Gastroesophageal sphincter (tissue), 4 donors: Measurements from ENCODE around the gene BIRC7. TPM values are rescaled to one million over a fixed set of nuclear protein-coding genes. Genes with fewer than 3 reads are reported as not detected.
"Not testable (repeated sequence)": the region's sequence is repeated elsewhere in the genome, so short reads cannot be mapped to it uniquely, and the experiment has no call there.

Source experiments
- ATAC-seq: fragments of 150-250 bp; one replicate; pipeline ENCODE4 v1.9.1; 2016; ENCODE audit warnings: mild to moderate bottlenecking, moderate library complexity
- H3K27ac ChIP-seq, 4 donors: fragments of 200-600 bp; sonication (generic) in 3 of 4; 1 replicate in 3 of 4; 2 replicates in 1 of 4; pipeline ENCODE4 v1.5.1; 2016 to 2019
- H3K27me3 ChIP-seq: fragments of 200-600 bp; sonication (generic); one replicate; pipeline ENCODE4 v1.5.1; 2019
- H3K36me3 ChIP-seq, 2 donors: fragments of 200-600 bp; sonication (generic); one replicate each; pipeline ENCODE4 v1.5.1; 2019; ENCODE audit warnings: control low read depth in 1 of 2
- H3K4me1 ChIP-seq, 3 donors: fragments of 200-600 bp; sonication (generic); 1 replicate in 2 of 3; 2 replicates in 1 of 3; pipeline ENCODE4 v1.5.1; 2016 to 2019; ENCODE audit warnings: control low read depth in 2 of 3
- H3K4me3 ChIP-seq, 2 donors: fragments of 200-600 bp; sonication (generic); one replicate each; pipeline ENCODE4 v1.5.1; 2019; ENCODE audit warnings: mild to moderate bottlenecking in 1 of 2, moderate library complexity in 1 of 2
- H3K9me3 ChIP-seq, 3 donors: fragments of 200-600 bp; sonication (generic); one replicate each; pipeline ENCODE4 v1.5.1; 2017 to 2019; ENCODE audit warnings: control low read depth in 2 of 3
- EP300 ChIP-seq: sonication (generic); formaldehyde crosslinking; IDR thresholded peaks from one replicate; pipeline ENCODE4 v1.6.1; 2017; ENCODE audit warnings: antibody characterized with exemption, mild to moderate bottlenecking
- POLR2A ChIP-seq, 2 donors: fragments of 450-650 bp; IDR thresholded peaks; one replicate each; pipeline ENCODE4 v1.6.1; 2017; ENCODE audit warnings: antibody characterized with exemption in 2 of 2, mild to moderate bottlenecking in 2 of 2, moderate library complexity in 1 of 2
- POLR2AphosphoS5 ChIP-seq: sonication (generic); formaldehyde crosslinking; IDR thresholded peaks from one replicate; pipeline ENCODE4 v1.6.1; 2017; ENCODE audit warnings: antibody characterized with exemption
- WGBS, 2 donors: methylation state at CpG; one replicate each; pipeline ENCODE4 v1.1.5; 2018; ENCODE audit warnings: low coverage in 1 of 2; 5-methylcytosine and 5-hydroxymethylcytosine counted together
- total RNA-seq, 4 donors: library from RNA; depleted of rRNA; stranded (reverse); fragments of >200 nt; gene quantifications; one replicate each; pipeline ENCODE4 v1.1.0, GENCODE V29; 2016
- TF ChIP-seq, protein P1 (sequence below), 4 experiments: fragments of 200-600 bp in 2 of 4; fragments of 450-650 bp in 2 of 4; sonication (generic) in 1 of 4; IDR thresholded peaks; one replicate each; pipeline ENCODE4 v1.5.1; 2017 to 2019; ENCODE audit warnings: antibody characterized with exemption in 4 of 4, mild to moderate bottlenecking in 2 of 4, moderate library complexity in 2 of 4

BIRC7 gene
- total RNA-seq, 4 donors from 2014 or later = not detected

DNA sequence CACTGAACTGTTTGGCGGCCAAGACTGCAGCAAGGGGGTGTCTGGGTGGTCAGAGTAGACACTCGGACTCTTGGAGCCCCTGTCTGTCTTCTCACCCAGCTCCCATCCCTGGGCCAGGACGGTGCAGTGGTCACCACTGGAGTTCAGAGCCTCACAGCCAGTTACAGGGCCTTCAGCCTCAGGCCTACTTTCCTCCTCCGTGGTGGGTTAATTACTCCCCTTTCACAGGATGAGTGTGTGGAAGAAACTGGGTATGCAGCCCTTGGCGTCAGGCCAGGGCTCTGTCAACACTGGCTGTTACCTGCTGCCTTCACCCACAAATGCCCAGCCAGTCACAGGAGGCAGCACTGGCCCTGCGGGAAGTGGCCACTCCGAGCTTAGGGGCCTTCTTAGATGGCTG, 18.0 kb upstream of the BIRC7 start:
- WGBS, 2 donors = 100% methylated on average over 1 of the region's 7 CpGs; no CpG with 5 or more reads in 1 of the 2 donors
- peaks cover 0 to 37% (median 12%) of the 10 kb centered on the region in 3 donors for H3K4me1 ChIP-seq
- peaks cover 19% of the 10 kb centered on the region for H3K27me3 ChIP-seq
- no peak overlapping the region for H3K4me3 ChIP-seq
- H3K9me3 ChIP-seq = no peaks in the 10 kb centered on the region
- TF ChIP-seq EP300 (no peak), POLR2A (IDR thresholded peaks at IDR 0.05) (no peak), POLR2AphosphoS5 (no peak)
- TF ChIP-seq, protein P1, sequence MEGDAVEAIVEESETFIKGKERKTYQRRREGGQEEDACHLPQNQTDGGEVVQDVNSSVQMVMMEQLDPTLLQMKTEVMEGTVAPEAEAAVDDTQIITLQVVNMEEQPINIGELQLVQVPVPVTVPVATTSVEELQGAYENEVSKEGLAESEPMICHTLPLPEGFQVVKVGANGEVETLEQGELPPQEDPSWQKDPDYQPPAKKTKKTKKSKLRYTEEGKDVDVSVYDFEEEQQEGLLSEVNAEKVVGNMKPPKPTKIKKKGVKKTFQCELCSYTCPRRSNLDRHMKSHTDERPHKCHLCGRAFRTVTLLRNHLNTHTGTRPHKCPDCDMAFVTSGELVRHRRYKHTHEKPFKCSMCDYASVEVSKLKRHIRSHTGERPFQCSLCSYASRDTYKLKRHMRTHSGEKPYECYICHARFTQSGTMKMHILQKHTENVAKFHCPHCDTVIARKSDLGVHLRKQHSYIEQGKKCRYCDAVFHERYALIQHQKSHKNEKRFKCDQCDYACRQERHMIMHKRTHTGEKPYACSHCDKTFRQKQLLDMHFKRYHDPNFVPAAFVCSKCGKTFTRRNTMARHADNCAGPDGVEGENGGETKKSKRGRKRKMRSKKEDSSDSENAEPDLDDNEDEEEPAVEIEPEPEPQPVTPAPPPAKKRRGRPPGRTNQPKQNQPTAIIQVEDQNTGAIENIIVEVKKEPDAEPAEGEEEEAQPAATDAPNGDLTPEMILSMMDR (IDR thresholded peaks at IDR 0.05) = no peak
- no peak overlapping the region for H3K27ac ChIP-seq
- no peak for ATAC-seq
- H3K36me3 ChIP-seq = peaks cover 0 to 23% of the 10 kb centered on the region in 2 donors

DNA sequence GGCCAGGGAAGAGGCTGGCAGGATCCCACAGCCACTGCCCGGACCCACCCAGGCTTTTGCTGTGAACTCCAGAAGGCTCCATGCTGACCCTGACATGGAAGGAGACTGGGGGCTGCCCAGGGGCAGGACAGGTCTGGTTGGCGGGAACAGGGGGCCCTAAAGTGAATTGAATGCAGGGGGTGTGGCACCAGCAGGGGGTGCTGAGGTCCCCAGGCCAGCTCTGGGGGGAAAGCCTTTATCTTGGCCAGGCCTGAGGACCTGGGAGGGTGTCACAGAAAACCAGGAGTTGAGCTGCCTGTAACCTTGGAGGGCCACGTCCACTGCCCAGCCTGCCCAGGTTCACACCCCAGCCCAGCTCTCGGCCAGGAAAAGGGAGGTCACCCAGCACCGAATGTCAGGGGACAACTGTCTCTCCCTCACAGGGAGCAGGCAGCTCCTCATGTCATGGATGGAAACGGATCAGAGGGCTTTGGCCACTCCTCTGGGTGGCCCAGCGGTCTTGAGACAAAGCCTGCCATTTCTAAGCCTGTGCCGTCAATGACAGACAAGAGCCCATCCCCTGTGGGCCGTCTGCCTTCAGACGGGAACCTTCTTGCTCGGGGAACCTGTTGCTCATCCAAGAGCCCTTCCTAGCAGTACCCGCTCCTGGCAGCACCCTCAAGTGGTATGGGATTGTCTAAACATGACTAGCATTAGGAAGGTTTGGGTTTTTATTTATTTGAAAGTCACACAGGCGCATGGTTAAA, 16.8 kb upstream of the BIRC7 start:
- ATAC-seq = no peak
- H3K9me3 ChIP-seq = no peaks in the 10 kb centered on the region
- peaks cover 0 to 26% (median 11%) of the 10 kb centered on the region in 3 donors for H3K4me1 ChIP-seq
- H3K4me3 ChIP-seq = no peak overlapping the region
- peaks cover 19% of the 10 kb centered on the region for H3K27me3 ChIP-seq
- 62 to 100% methylated on average over 1 to 2 of the region's 13 CpGs for WGBS, 2 donors
- no peak overlapping the region for H3K27ac ChIP-seq
- peaks cover 0 to 11% of the 10 kb centered on the region in 2 donors for H3K36me3 ChIP-seq
- TF ChIP-seq, protein P1 (IDR thresholded peaks at IDR 0.05) = no peak
- no peak for TF ChIP-seq EP300
- no peak for TF ChIP-seq POLR2AphosphoS5
- TF ChIP-seq POLR2A (IDR thresholded peaks at IDR 0.05) = no peak

DNA sequence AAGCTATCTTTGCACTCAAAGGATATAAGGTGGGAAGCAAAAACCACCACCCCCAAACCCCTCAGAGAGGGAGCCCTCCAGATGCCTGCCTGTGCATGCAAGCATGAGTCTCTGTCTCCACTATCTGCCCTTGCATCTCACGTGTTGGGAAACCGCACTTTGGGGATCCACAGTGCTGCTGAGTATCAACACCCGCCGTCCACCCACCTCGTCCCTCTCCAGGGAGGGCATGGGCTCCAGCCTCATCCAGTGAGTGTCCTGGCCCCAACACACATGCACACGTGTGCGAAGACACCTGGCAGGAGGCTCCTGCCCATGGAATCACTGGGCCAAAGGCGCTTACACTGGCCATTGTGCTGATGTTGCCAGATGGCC, 16.3 kb upstream of the BIRC7 start:
- H3K27me3 ChIP-seq = peaks cover 19% of the 10 kb centered on the region
- no peaks in the 10 kb centered on the region for H3K9me3 ChIP-seq
- no peak overlapping the region for H3K4me3 ChIP-seq
- no CpG with 5 or more reads among the region's 8 CpGs for WGBS, 2 donors
- peaks cover 0 to 5% of the 10 kb centered on the region in 2 donors for H3K36me3 ChIP-seq
- H3K27ac ChIP-seq = no peak overlapping the region
- TF ChIP-seq POLR2A (IDR thresholded peaks at IDR 0.05) = no peak
- no peak for TF ChIP-seq POLR2AphosphoS5
- peaks cover 0 to 24% (median 11%) of the 10 kb centered on the region in 3 donors for H3K4me1 ChIP-seq
- ATAC-seq = no peak

DNA sequence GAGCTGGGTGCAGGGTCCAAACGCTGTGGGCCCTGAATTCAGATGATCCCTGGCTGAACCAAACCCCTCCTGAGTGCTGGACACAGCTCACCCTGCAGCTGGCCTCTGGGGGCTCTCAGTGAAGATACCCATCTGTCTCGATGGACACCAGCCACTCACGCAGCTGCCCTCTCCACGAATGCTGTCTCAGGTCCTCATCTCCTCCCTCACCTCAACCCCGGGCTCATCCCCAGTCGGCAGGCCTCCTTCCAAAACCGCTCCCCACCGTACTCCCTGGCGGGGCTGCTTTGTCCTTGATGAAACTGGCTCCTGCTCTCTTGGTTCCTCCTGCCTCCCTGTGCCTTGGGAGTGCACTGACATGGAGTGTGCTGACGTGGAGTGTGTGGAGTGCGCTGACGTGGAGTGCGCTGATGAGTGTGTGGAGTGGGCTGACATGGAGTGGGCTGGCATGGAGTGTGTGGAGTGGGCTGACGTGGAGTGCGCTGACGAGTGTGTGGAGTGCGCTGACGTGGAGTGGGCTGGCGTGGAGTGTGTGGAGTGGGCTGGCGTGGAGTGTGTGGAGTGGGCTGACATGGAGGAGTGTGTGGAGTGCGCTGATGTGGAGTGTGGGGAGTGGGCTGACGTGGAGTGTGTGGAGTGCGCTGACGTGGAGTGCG, 15.7 kb upstream of the BIRC7 start:
- Histone ChIP-seq H3K27ac (no peak overlapping the region), H3K9me3 (no peaks in the 10 kb centered on the region), H3K36me3 (no peaks in the 10 kb centered on the region), H3K4me3 (no peak overlapping the region), H3K27me3 (peaks cover 19% of the 10 kb centered on the region), H3K4me1 (peaks cover 0 to 24% (median 12%) of the 10 kb centered on the region in 3 donors)
- WGBS, 2 donors = 50 to 76% methylated on average over 4 to 10 of the region's 25 CpGs
- TF ChIP-seq EP300 = no peak
- TF ChIP-seq POLR2A (IDR thresholded peaks at IDR 0.05) = no peak
- TF ChIP-seq, protein P1 (IDR thresholded peaks at IDR 0.05) = no peak
- no peak for TF ChIP-seq POLR2AphosphoS5
- no peak for ATAC-seq

DNA sequence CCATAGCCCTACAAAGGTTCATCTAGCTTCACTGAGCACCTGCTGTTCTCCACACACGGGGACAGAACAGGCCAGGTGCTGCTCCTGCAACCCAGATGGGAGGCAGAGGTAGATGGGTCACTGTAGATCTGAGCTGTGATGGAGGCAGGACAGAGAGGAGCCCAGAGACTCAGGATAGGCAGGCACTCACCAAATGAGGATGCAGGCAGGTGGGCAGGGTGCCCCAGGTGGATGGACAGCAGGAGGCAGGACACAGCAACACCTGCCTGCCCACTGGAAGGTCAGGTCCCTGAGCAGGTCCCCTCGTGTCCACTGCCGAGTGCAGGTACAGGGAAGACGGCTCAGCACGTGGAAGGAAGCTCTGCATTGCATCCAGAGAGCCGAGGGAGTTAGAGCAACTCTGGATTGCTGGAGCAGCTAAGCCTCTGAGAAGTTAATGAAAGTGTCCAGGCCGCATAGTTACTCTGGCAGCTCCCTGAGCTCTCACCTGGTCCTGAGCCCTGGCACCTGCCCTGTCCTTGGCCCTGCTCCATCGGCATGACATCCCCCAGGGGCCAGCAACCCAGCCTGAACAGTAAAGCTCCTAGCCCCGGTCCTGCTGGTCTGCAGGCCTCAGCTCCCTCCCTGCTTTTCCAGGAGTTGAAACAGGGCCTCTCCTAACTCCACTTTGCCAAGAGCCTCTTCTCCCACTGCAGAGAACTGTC, 14.9 kb upstream of the BIRC7 start:
- H3K36me3 ChIP-seq = no peaks in the 10 kb centered on the region
- TF ChIP-seq POLR2A (IDR thresholded peaks at IDR 0.05) (no peak), EP300 (no peak), POLR2AphosphoS5 (no peak)
- TF ChIP-seq, protein P1 (IDR thresholded peaks at IDR 0.05) = no peak
- no peak for ATAC-seq
- 61 to 90% methylated on average over 2 of the region's 9 CpGs for WGBS, 2 donors
- H3K27me3 ChIP-seq = peaks cover 19% of the 10 kb centered on the region
- no peak overlapping the region for H3K27ac ChIP-seq
- H3K9me3 ChIP-seq = no peaks in the 10 kb centered on the region
- peaks cover 0 to 22% (median 8%) of the 10 kb centered on the region in 3 donors for H3K4me1 ChIP-seq
- H3K4me3 ChIP-seq = no peak overlapping the region

DNA sequence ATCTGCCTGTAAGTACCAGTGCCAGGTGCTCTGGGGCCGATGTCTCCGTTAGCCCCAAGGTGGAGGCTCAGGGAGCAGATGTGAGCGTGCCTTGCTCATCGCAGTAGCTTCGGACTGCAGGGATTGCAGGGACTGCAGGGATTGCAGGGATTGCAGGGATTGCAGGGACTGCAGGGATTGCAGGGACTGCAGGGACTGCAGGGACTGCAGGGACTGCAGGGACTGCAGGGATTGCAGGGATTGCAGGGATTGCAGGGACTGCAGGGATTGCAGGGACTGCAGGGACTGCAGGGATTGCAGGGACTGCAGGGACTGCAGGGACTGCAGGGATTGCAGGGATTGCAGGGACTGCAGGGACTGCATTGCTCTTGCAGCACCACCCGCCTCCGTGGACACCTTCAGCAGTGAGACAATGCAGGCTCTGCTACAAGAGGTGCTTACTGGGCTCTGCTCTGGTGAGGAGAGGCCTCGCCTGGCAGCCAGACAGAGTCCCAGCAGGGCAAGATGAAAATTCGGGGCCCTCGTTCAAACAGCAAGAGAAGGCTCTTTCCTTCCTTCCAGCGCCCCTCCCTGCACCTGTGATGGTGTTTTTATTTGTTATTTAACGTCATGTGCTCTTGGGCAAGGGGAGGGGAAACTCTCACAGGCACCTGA, 14.2 kb upstream of the BIRC7 start:
- Histone ChIP-seq H3K27me3 (peaks cover 19% of the 10 kb centered on the region), H3K4me1 (peaks cover 0 to 20% (median 7%) of the 10 kb centered on the region in 3 donors)
- ATAC-seq, H3K4me3 ChIP-seq, H3K36me3 ChIP-seq, H3K9me3 ChIP-seq, H3K27ac ChIP-seq: not testable (repeated sequence)
- WGBS, 2 donors = 93% methylated on average over 3 of the region's 12 CpGs; no CpG with 5 or more reads in 1 of the 2 donors
